ENCODE measurements around the gene RANBP3.

RANBP3 gene

GRCh38 chr19:5947435-5947834 lies 30.5 kb downstream of the RANBP3 start:
- DNase-seq = no peak

GRCh38 chr19:5943623-5944022 lies 34.3 kb downstream of the RANBP3 start:
- DNase-seq = no peak

- DNase-seq = no peak
Observed at GRCh38 chr19:5943045-5943444, 34.9 kb downstream of the RANBP3 start.

GRCh38 chr19:5941673-5942072 lies 36.3 kb downstream of the RANBP3 start:
- no peak for DNase-seq

- DNase-seq = no peak
Observed at GRCh38 chr19:5940260-5941208, 37.4 kb downstream of the RANBP3 start.

GRCh38 chr19:5937550-5937949 lies 40.4 kb downstream of the RANBP3 start:
- no peak for DNase-seq

- DNase-seq = no peak
Observed at GRCh38 chr19:5936292-5936592, 41.7 kb downstream of the RANBP3 start.

GRCh38 chr19:5935473-5936291 lies 42.3 kb downstream of the RANBP3 start:
- DNase-seq = no peak

GRCh38 chr19:5934774-5935472 lies 43.0 kb downstream of the RANBP3 start:
- no peak for DNase-seq

- DNase-seq = no peak
Observed at GRCh38 chr19:5934069-5934401, 43.9 kb downstream of the RANBP3 start.

- no peak for DNase-seq
Observed at GRCh38 chr19:5933391-5934068, 44.4 kb downstream of the RANBP3 start.

- no peak for DNase-seq
Observed at GRCh38 chr19:5932609-5933262, 45.2 kb downstream of the RANBP3 start.

- DNase-seq = no peak
Observed at GRCh38 chr19:5932146-5932545, 45.8 kb downstream of the RANBP3 start.

- no peak for DNase-seq
Observed at GRCh38 chr19:5931251-5931650, 46.7 kb downstream of the RANBP3 start.

GRCh38 chr19:5929625-5930024 lies 48.3 kb downstream of the RANBP3 start:
- DNase-seq = no peak

GRCh38 chr19:5929179-5929578 lies 48.8 kb downstream of the RANBP3 start:
- no peak for DNase-seq

- no peak for DNase-seq
Observed at GRCh38 chr19:5927441-5927821, 50.5 kb downstream of the RANBP3 start.

GRCh38 chr19:5926641-5927440 lies 51.1 kb downstream of the RANBP3 start:
- no peak for DNase-seq

- DNase-seq = no peak
Observed at GRCh38 chr19:5925830-5926427, 52.0 kb downstream of the RANBP3 start.

GRCh38 chr19:5923356-5923755 lies 54.6 kb downstream of the RANBP3 start:
- DNase-seq = no peak

GRCh38 chr19:5922161-5922545 lies 55.8 kb downstream of the RANBP3 start:
- no peak for DNase-seq
